ENCODE data around the gene KLHL28. TPM values are rescaled to one million over a fixed set of nuclear protein-coding genes. Genes with fewer than 3 reads are reported as not detected.

Gene KLHL28, protein sequence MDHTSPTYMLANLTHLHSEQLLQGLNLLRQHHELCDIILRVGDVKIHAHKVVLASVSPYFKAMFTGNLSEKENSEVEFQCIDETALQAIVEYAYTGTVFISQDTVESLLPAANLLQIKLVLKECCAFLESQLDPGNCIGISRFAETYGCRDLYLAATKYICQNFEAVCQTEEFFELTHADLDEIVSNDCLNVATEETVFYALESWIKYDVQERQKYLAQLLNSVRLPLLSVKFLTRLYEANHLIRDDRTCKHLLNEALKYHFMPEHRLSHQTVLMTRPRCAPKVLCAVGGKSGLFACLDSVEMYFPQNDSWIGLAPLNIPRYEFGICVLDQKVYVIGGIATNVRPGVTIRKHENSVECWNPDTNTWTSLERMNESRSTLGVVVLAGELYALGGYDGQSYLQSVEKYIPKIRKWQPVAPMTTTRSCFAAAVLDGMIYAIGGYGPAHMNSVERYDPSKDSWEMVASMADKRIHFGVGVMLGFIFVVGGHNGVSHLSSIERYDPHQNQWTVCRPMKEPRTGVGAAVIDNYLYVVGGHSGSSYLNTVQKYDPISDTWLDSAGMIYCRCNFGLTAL
- 3.0 to 7.5 TPM (median 6.5 TPM) in 5 replicates for total RNA-seq (2022; extraction: Qiagen RNA extraction; ENCODE audit: low read depth)

DNA sequence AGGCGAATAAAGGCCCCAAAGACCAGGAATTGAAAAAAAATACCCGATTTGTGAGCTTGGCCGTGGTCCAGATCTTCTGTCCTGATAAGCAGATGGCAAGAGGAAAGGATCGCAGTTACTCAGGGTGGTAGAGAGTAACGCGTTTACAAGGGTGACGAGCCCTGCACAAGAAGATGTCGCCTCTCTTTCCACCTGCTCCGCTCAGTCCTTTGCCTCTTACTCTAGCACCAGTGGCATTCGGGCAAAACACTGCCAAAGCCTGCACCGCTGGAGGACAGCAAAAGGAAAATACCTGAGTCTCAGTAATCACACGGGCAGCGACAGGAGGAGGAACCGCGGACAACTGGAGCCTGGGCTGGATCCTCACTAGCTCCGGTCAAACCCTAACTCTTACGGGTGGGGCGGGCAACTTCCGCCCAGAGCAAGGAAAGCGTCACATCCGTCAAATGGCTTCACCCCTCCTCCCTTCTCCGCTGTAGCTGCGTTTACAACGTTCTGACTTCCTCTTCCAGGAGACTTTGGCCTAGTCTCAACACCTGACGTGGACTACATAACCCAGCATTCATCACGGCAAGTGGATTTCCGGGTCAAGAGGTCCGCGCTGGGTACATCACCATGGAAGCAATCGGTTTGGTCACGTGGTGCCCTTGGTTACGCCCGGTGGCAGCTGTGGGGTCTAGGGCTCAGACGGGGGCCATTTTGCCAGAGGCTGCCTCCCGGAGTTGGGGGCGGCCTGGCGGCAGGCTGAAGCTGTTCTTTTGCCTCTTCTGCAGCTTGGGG is at the start of gene KLHL28, which contains the start of gene TOGARAM1:
Gene KLHL28 (minus strand): TSS at position 394 of the 780 bp plus-strand sequence. CDS start 16,019 bp downstream, outside the sequence.
Gene TOGARAM1 (plus strand): TSS at position 637 of the 780 bp plus-strand sequence. CDS start 232 bp downstream, outside the sequence.

Other genes with a start within 250 kb of the KLHL28 start
- 5.4 to 8.9 TPM (median 8.2 TPM) in 5 replicates for gene TOGARAM1, start 243 bp upstream of the KLHL28 start, total RNA-seq (2022; extraction: Qiagen RNA extraction; ENCODE audit: low read depth)
- 15.1 to 21.2 TPM (median 19.8 TPM) in 5 replicates for gene PRPF39, start 122.2 kb upstream of the KLHL28 start, total RNA-seq (2022; extraction: Qiagen RNA extraction; ENCODE audit: low read depth)
- gene FKBP3, start 172.5 kb upstream of the KLHL28 start, total RNA-seq (2022; extraction: Qiagen RNA extraction; ENCODE audit: low read depth): 82.9 to 150 TPM (median 115 TPM) in 5 replicates
- 4.6 to 6.8 TPM (median 5.8 TPM) in 5 replicates for gene FANCM, start 174.0 kb upstream of the KLHL28 start, total RNA-seq (2022; extraction: Qiagen RNA extraction; ENCODE audit: low read depth)